A549 treated with DMSO at 1 μM for 4 hours (cell line): ENCODE data around the gene BHLHE41. TPM values are rescaled to one million over a fixed set of nuclear protein-coding genes. Genes with fewer than 3 reads are reported as not detected.

Experiments
- total RNA-seq: library from RNA; stranded (reverse); fragments of 200-300 nt; extraction: Qiagen RNA extraction; gene quantifications from 5 replicates; pipeline ENCODE4 v1.2.3, GENCODE V29; 2022; ENCODE audit warnings: low read depth

Gene BHLHE41
- total RNA-seq: 0.63 to 1.9 TPM (median 1.2 TPM) in 5 replicates

DNA sequence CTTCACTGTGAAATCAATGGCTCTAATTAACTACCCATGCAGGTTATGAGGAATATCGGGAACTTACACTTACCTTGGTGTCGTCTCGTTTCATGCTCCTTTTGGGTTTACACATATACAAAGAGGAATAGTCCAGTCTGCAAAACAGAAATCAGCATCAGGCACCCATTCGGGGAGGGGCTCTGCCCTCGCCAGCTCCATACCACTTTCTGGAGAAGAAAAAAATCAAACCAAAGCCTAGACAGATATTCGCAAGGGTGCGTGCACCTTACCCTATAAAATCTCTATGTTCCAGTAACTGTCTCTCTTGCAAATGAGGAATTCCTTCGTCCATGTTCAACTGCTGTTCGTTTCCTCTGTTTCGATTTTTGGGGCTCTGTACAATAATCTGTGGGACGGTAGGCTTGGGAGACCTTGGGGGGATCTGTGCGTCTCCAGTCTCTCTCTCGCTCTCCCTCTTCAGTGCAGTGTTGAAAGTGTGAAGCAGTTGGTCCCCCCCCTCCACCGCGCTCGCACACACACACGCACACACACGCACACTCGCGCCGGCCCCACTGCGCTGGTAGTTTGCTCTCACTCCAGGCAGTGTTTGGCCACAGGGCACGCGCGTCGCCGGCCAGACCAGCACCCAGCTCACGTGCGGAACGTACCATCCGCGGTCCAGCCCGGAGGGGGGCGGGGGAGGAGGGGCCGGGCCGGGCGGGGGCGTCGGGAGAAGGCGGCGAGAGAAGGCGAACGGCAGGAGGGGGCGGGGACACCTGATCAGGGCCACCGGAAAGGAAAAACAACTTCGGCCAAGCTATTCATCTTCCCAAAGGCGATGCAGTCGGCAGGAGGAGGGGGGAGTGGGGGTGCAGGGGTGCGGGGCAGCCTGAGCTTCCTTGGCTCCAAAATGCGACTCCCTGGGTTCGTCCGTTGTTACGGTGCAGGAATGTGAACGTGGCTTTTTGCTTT, at the start of gene BHLHE41:
BHLHE41 (minus strand) TSS at position 592 of the 954 bp plus-strand sequence; CDS start at position 334, 258 bp downstream.

Other genes with a start within 250 kb of the BHLHE41 start
- gene RASSF8, start 166.4 kb downstream of the BHLHE41 start, total RNA-seq: 6.8 to 12.3 TPM (median 10.4 TPM) in 5 replicates
- gene SSPN, start 70.5 kb upstream of the BHLHE41 start, total RNA-seq: 0.25 to 0.61 TPM (median 0.48 TPM) in 5 replicates